BE2C (cell line): ENCODE results near the gene NGLY1.

ENCODE experiments used
- DNase-seq: peaks from one replicate; pipeline ENCODE4 v3.0.0-alpha.2; 2020
- H3K27me3 ChIP-seq: fragments of 250-450 bp; sonication (Bioruptor Pico); 2 replicates; pipeline ENCODE4 v1.5.1; 2020; ENCODE audit warnings: mild to moderate bottlenecking
- H3K36me3 ChIP-seq: fragments of 250-450 bp; sonication (Bioruptor Pico); 2 replicates; pipeline ENCODE4 v1.5.1; 2020; ENCODE audit warnings: mild to moderate bottlenecking
- H3K4me1 ChIP-seq: fragments of 250-450 bp; sonication (Bioruptor Pico); 2 replicates; pipeline ENCODE4 v1.5.1; 2020
- H3K4me3 ChIP-seq: 2 replicates; pipeline ENCODE4 v1.5.1; 2011; ENCODE audit warnings: low read depth, low read length
- H3K9me3 ChIP-seq: fragments of 250-450 bp; sonication (Bioruptor Pico); 2 replicates; pipeline ENCODE4 v1.5.1; 2020
- CTCF ChIP-seq: IDR thresholded peaks from 2 replicates; pipeline ENCODE4 v1.5.1; 2012; ENCODE audit warnings: mild to moderate bottlenecking, low read depth, low read length

NGLY1 gene

GRCh38 chr3:25787689-25788088 lies 4.4 kb upstream of the NGLY1 start:
- no peaks in the 10 kb centered on the region for H3K9me3 ChIP-seq
- H3K27me3 ChIP-seq, result no peaks in the 10 kb centered on the region
- no peak for TF ChIP-seq CTCF
- H3K4me1 ChIP-seq, result no peaks in the 10 kb centered on the region
- DNase-seq, result no peak
- no peak overlapping the region for H3K4me3 ChIP-seq
- no peaks in the 10 kb centered on the region for H3K36me3 ChIP-seq

- TF ChIP-seq CTCF, result no peak
- no peak overlapping the region for H3K4me3 ChIP-seq
- no peak for DNase-seq
- no peaks in the 10 kb centered on the region for H3K27me3 ChIP-seq
- H3K4me1 ChIP-seq, result no peaks in the 10 kb centered on the region
- H3K9me3 ChIP-seq, result no peaks in the 10 kb centered on the region
- H3K36me3 ChIP-seq, result no peaks in the 10 kb centered on the region
These were observed 2.6 kb upstream of the NGLY1 start for GRCh38 chr3:25785826-25786225.

- no peaks in the 10 kb centered on the region for H3K4me1 ChIP-seq
- no peaks in the 10 kb centered on the region for H3K27me3 ChIP-seq
- no peak for DNase-seq
- no peak for TF ChIP-seq CTCF
- H3K4me3 ChIP-seq, result no peak overlapping the region
- H3K36me3 ChIP-seq, result no peaks in the 10 kb centered on the region
- no peaks in the 10 kb centered on the region for H3K9me3 ChIP-seq
These were observed 1.7 kb upstream of the NGLY1 start for GRCh38 chr3:25784971-25785370.

- TF ChIP-seq CTCF, result no peak
- Histone ChIP-seq H3K36me3 (no peaks in the 10 kb centered on the region), H3K4me1 (no peaks in the 10 kb centered on the region), H3K9me3 (no peaks in the 10 kb centered on the region), H3K4me3 (peak overlapping the region; percentile 54), H3K27me3 (no peaks in the 10 kb centered on the region)
- DNase-seq, result peak; percentile 47
These were observed 644 bp upstream of the NGLY1 start for GRCh38 chr3:25783661-25784512.

GRCh38 chr3:25782636-25782937 lies 656 bp downstream of the NGLY1 start:
- no peaks in the 10 kb centered on the region for H3K4me1 ChIP-seq
- no peaks in the 10 kb centered on the region for H3K9me3 ChIP-seq
- TF ChIP-seq CTCF, result no peak
- H3K36me3 ChIP-seq, result no peaks in the 10 kb centered on the region
- H3K4me3 ChIP-seq, result peak overlapping the region; percentile 74
- DNase-seq, result no peak
- no peaks in the 10 kb centered on the region for H3K27me3 ChIP-seq

GRCh38 chr3:25781758-25782594 lies 1.3 kb downstream of the NGLY1 start:
- Histone ChIP-seq H3K9me3 (no peaks in the 10 kb centered on the region), H3K4me3 (peak overlapping the region; percentile 74), H3K4me1 (no peaks in the 10 kb centered on the region), H3K36me3 (no peaks in the 10 kb centered on the region), H3K27me3 (no peaks in the 10 kb centered on the region)
- no peak for TF ChIP-seq CTCF
- no peak for DNase-seq
